ENCODE results near the gene ATP8A2. TPM values are rescaled to one million over a fixed set of nuclear protein-coding genes. Genes with fewer than 3 reads are reported as not detected.

The ATP8A2 gene
- total and polyA plus RNA-seq, 7 donors, result under 0.01 to 2.2 (median 1.2) TPM; not detected in 1

DNA sequence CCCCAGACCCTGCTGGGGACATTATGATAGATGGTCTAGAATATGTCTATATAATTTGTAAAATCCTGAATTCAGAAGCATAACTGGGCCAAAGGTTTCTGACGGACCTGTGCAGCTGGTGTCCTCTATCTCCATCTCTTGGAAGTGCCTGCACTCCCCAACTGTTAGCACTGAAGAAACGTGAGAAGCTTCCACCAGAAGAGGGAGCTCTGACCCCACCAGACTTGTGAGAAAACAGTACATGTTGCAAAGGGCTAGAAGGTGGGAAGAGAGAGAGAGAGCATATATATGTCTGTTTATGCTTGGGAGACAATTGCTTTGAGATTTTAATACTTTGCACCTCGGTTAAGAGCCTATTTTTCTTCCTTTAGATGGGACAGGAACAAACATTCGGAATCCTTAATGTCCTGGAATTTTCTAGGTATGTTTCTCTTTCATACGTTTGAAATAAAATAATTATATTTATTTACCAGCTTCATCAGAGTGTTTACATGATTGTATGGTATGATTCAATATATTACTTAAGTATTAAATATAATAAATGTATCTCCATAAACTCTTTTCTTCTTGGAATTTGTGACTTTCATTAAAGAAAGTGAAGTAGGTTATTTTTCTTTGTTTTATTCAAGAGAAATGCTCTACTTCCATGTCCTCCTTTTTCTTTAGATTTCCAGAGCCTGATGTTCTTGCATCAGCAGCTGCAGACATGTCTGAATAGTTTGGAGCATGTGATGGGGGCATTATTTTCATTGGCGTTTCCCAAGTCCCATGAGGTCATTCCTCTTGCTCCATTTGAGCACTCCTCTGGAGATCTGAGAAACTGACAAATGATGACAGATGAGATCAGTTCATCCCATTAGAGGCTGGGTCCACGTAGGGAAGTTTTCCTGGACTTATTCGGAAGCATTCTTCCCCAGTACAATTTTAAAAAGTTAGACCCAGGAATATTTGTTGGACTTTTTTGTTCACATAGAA lies 202.9 kb downstream of the ATP8A2 start:
- DNase-seq, result peak; percentile 79
- intact Hi-C loops (cut with DNase I), result loop anchor here (2.0 to 5.0 kb wide), 2 partner anchors 488 to 1123 kb away; no protein-coding TSS in a partner anchor
- whole genome bisulfite sequencing, 2 donors, result 21 to 27% methylated on average over 8 of the region's 8 CpGs
- Histone ChIP-seq H3K27ac (no peak overlapping the region), H3K36me3 (no peaks in the 10 kb centered on the region), H3K27me3 (peaks cover 0 to 2% (median 0%) of the 10 kb centered on the region in 3 donors), H3K4me1 (no peaks in the 10 kb centered on the region), H3K4me3 (no peak overlapping the region), H3K9me3 (no peaks in the 10 kb centered on the region)
- TF ChIP-seq, protein P1, sequence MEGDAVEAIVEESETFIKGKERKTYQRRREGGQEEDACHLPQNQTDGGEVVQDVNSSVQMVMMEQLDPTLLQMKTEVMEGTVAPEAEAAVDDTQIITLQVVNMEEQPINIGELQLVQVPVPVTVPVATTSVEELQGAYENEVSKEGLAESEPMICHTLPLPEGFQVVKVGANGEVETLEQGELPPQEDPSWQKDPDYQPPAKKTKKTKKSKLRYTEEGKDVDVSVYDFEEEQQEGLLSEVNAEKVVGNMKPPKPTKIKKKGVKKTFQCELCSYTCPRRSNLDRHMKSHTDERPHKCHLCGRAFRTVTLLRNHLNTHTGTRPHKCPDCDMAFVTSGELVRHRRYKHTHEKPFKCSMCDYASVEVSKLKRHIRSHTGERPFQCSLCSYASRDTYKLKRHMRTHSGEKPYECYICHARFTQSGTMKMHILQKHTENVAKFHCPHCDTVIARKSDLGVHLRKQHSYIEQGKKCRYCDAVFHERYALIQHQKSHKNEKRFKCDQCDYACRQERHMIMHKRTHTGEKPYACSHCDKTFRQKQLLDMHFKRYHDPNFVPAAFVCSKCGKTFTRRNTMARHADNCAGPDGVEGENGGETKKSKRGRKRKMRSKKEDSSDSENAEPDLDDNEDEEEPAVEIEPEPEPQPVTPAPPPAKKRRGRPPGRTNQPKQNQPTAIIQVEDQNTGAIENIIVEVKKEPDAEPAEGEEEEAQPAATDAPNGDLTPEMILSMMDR (IDR thresholded peaks at IDR 0.05), result peak; percentile 43 to 72 (median 58)
- TF ChIP-seq POLR2A (IDR thresholded peaks at IDR 0.05), result no peak

DNA sequence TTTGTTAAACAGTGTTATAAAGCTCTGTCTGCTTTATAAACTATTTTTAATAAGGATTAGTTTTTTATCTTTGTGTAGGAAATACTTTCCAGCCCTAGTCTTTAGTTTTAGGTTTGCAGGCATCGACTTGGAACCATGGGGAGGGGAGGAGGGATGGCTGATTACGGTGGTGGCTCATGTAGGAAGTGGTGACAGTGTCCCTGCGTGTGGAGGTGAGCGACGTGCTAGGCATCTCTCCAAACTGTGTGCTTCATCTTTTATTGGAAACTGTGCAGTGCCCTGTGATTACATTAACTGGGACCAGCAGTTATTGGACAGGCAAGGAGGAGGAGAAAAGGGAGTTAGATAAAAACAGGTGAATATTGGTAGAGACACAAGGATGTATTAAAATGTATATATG lies 203.8 kb downstream of the ATP8A2 start:
- H3K27me3 ChIP-seq, result peaks cover 0 to 2% (median 0%) of the 10 kb centered on the region in 3 donors
- H3K36me3 ChIP-seq, result no peaks in the 10 kb centered on the region
- no peaks in the 10 kb centered on the region for H3K4me1 ChIP-seq
- no peak overlapping the region for H3K4me3 ChIP-seq
- intact Hi-C loops (cut with DNase I), result loop anchor here (2.0 kb wide), 1 partner anchor 487 kb away; no protein-coding TSS in a partner anchor
- no peaks in the 10 kb centered on the region for H3K9me3 ChIP-seq
- TF ChIP-seq, protein P1 (IDR thresholded peaks at IDR 0.05), result no peak
- TF ChIP-seq POLR2A (IDR thresholded peaks at IDR 0.05) (no peak), POLR2AphosphoS5 (IDR thresholded peaks at IDR 0.05) (no peak), EP300 (IDR thresholded peaks at IDR 0.05) (no peak)
- DNase-seq, result no peak
- no peak overlapping the region for H3K27ac ChIP-seq
- WGBS, 2 donors, result 40 to 59% methylated on average over 5 of the region's 5 CpGs

DNA sequence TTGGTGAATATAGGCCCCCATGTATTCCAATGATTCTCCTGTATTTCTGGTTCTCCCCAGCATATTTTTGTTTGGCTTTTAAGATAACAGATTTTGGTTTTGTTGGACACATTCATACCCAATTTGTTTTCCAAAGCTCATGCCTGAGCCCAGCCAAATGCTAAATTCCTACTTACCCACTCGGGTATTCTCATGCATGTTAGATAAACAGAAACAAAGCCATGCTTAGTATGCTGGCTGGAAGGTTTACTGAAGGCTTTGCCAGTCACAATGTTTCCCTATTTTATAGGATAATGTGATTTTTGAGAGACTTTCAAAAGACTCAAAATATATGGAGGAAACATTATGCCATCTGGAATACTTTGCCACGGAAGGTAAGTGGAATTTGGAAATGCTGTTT lies 206.8 kb downstream of the ATP8A2 start:
- intact Hi-C loops (cut with DNase I), result no loop called here
- Histone ChIP-seq H3K9me3 (no peaks in the 10 kb centered on the region), H3K4me3 (no peak overlapping the region), H3K27ac (no peak overlapping the region), H3K4me1 (no peaks in the 10 kb centered on the region), H3K27me3 (no peaks in the 10 kb centered on the region), H3K36me3 (no peaks in the 10 kb centered on the region)
- DNase-seq, result no peak
- TF ChIP-seq POLR2AphosphoS5 (IDR thresholded peaks at IDR 0.05) (no peak), EP300 (IDR thresholded peaks at IDR 0.05) (no peak), POLR2A (IDR thresholded peaks at IDR 0.05) (no peak)
- WGBS, 2 donors, result 59 to 73% methylated on average over 2 of the region's 2 CpGs

DNA sequence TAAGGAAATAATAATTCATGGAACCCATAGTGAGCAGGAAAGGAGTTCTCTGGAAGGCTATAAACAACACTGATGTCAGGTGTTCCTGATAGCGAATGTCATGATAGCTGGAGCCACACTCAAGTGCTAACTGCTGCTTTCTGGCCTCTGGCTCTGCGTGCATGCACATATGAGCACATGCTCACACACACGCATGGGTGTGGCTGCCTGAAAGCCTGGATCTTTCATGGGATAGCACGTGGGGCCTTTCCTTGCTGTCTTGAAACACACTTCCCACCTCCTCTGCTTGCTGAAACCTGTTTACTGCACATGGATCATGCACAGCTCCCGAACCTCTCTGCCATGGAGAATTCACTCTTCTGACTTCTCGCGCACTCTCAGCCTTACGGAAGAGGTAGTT lies 207.4 kb downstream of the ATP8A2 start:
- no peak for DNase-seq
- Histone ChIP-seq H3K36me3 (no peaks in the 10 kb centered on the region), H3K27ac (no peak overlapping the region), H3K4me1 (no peaks in the 10 kb centered on the region), H3K4me3 (no peak overlapping the region), H3K9me3 (no peaks in the 10 kb centered on the region), H3K27me3 (no peaks in the 10 kb centered on the region)
- TF ChIP-seq POLR2A (IDR thresholded peaks at IDR 0.05), result no peak
- TF ChIP-seq, protein P1 (IDR thresholded peaks at IDR 0.05), result no peak
- no peak for TF ChIP-seq EP300 (IDR thresholded peaks at IDR 0.05)
- TF ChIP-seq POLR2AphosphoS5 (IDR thresholded peaks at IDR 0.05), result no peak
- intact Hi-C loops (cut with DNase I), result no loop called here
- 78 to 86% methylated on average over 8 of the region's 8 CpGs for WGBS, 2 donors

DNA sequence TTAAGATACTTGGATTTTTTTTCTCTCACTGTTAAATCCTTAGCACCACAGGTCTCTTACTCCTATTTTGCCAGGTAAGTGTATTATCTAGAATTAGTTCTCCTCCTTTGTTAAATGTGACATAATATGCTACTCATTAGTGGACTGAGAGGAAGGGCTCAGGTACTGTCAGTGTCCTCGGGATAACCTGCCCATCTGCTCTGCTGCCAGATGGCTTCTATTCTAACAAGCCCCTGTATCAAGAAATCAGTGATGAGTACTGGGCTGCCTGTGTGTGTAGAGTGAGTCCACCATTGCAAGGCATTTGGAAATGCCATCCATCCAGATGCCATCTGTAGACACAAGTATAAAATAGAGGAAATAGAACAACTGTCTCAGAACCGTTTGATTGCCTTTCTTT lies 209.6 kb downstream of the ATP8A2 start:
- 53 to 67% methylated on average over 2 of the region's 2 CpGs for WGBS, 2 donors
- DNase-seq, result no peak
- no peaks in the 10 kb centered on the region for H3K27me3 ChIP-seq
- H3K27ac ChIP-seq, result no peak overlapping the region
- no peak overlapping the region for H3K4me3 ChIP-seq
- no peaks in the 10 kb centered on the region for H3K36me3 ChIP-seq
- no peaks in the 10 kb centered on the region for H3K4me1 ChIP-seq
- no peaks in the 10 kb centered on the region for H3K9me3 ChIP-seq
- intact Hi-C loops (cut with DNase I), result no loop called here
- TF ChIP-seq POLR2AphosphoS5 (IDR thresholded peaks at IDR 0.05) (no peak), POLR2A (IDR thresholded peaks at IDR 0.05) (no peak), EP300 (IDR thresholded peaks at IDR 0.05) (no peak)
- TF ChIP-seq, protein P1 (IDR thresholded peaks at IDR 0.05), result no peak
